GM12874 (cell line): ENCODE data around the gene GALNT3.

Source experiments
- CTCF ChIP-seq: IDR thresholded peaks from 2 replicates; pipeline ENCODE4 v1.5.1; 2011; ENCODE audit warnings: low read depth, mild to moderate bottlenecking, control low read depth, low read length, moderate library complexity; ENCODE audit not compliant: insufficient read depth

Gene GALNT3

GRCh38 chr2:165811592-165812370 is 17.7 kb upstream of the GALNT3 start:
- no peak for TF ChIP-seq CTCF

GRCh38 chr2:165810418-165810817 is 16.4 kb upstream of the GALNT3 start:
- no peak for TF ChIP-seq CTCF

GRCh38 chr2:165804719-165805118 is 10.7 kb upstream of the GALNT3 start:
- TF ChIP-seq CTCF: no peak

- TF ChIP-seq CTCF: no peak
Measured at GRCh38 chr2:165803123-165803760, 9.2 kb upstream of the GALNT3 start.

GRCh38 chr2:165801176-165801575 is 7.1 kb upstream of the GALNT3 start:
- no peak for TF ChIP-seq CTCF

GRCh38 chr2:165796819-165797530 is 2.9 kb upstream of the GALNT3 start:
- no peak for TF ChIP-seq CTCF

- no peak for TF ChIP-seq CTCF
Measured at GRCh38 chr2:165796129-165796528, 2.1 kb upstream of the GALNT3 start.
